ENCODE results near the gene EIF3L.
"Not testable (repeated sequence)": the region's sequence is repeated elsewhere in the genome, so short reads cannot be mapped to it uniquely, and the experiment has no call there.

The EIF3L gene

GRCh38 chr22:37849089-37849751 is at the start of gene EIF3L:
Gene EIF3L (plus strand): TSS chr22:37849419. CDS start chr22:37849450, 31 bp downstream.
- peak; percentile 63 to 83 (median 80) for DNase-seq

- DNase-seq: not testable (repeated sequence)
Measured at GRCh38 chr22:37799979-37800378, 49.2 kb upstream of the EIF3L start.

- no peak for DNase-seq
Measured at GRCh38 chr22:37801946-37802309, 47.3 kb upstream of the EIF3L start.

GRCh38 chr22:37802310-37803194 is 46.7 kb upstream of the EIF3L start:
- DNase-seq: no peak

- DNase-seq: no peak
Measured at GRCh38 chr22:37803195-37803638, 46.0 kb upstream of the EIF3L start.

- no peak for DNase-seq
Measured at GRCh38 chr22:37803639-37804351, 45.4 kb upstream of the EIF3L start.

- no peak for DNase-seq
Measured at GRCh38 chr22:37804352-37804880, 44.8 kb upstream of the EIF3L start.

GRCh38 chr22:37804881-37805809 is 44.1 kb upstream of the EIF3L start:
- peak; percentile 14 to 33 (median 24) for DNase-seq

GRCh38 chr22:37805810-37806277 is 43.4 kb upstream of the EIF3L start:
- DNase-seq: no peak

- no peak for DNase-seq
Measured at GRCh38 chr22:37806409-37807333, 42.5 kb upstream of the EIF3L start.

GRCh38 chr22:37807410-37808293 is 41.6 kb upstream of the EIF3L start, which contains the start of gene GCAT:
Gene GCAT (plus strand): TSS chr22:37807934. CDS start chr22:37807968, 34 bp downstream.
- DNase-seq: peak; percentile 49 to 70 (median 59)

- DNase-seq: no peak
Measured at GRCh38 chr22:37808294-37808657, 40.9 kb upstream of the EIF3L start.

- no peak for DNase-seq
Measured at GRCh38 chr22:37809672-37810333, 39.4 kb upstream of the EIF3L start.

- DNase-seq: no peak
Measured at GRCh38 chr22:37811867-37812266, 37.4 kb upstream of the EIF3L start.

GRCh38 chr22:37812869-37813678 is 36.1 kb upstream of the EIF3L start:
- DNase-seq: no peak

GRCh38 chr22:37815593-37815992 is 33.6 kb upstream of the EIF3L start:
- DNase-seq: no peak

GRCh38 chr22:37816543-37817180 is 32.6 kb upstream of the EIF3L start:
- no peak for DNase-seq
